T-helper 22 cell (primary cell): ENCODE data around the gene SORCS3.

Experiments used
- DNase-seq: peaks from one replicate; pipeline ENCODE4 v3.0.0-alpha.2; 2020; ENCODE audit warnings: low read depth

The SORCS3 gene

GRCh38 chr10:104778371-104778770, 137.3 kb downstream of the SORCS3 start:
- DNase-seq, result no peak

GRCh38 chr10:104779701-104780100, 138.6 kb downstream of the SORCS3 start:
- DNase-seq, result no peak

GRCh38 chr10:104780165-104780564, 139.1 kb downstream of the SORCS3 start:
- no peak for DNase-seq

GRCh38 chr10:104780946-104781595, 140.0 kb downstream of the SORCS3 start:
- no peak for DNase-seq

GRCh38 chr10:104784452-104784851, 143.4 kb downstream of the SORCS3 start:
- no peak for DNase-seq

GRCh38 chr10:104791471-104791870, 150.4 kb downstream of the SORCS3 start:
- DNase-seq, result no peak

- no peak for DNase-seq
Measured at GRCh38 chr10:104795411-104795810, 154.3 kb downstream of the SORCS3 start.

- DNase-seq, result no peak
Measured at GRCh38 chr10:104796823-104797222, 155.7 kb downstream of the SORCS3 start.

GRCh38 chr10:104802941-104803340, 161.9 kb downstream of the SORCS3 start:
- DNase-seq, result no peak

GRCh38 chr10:104804880-104805279, 163.8 kb downstream of the SORCS3 start:
- no peak for DNase-seq

- no peak for DNase-seq
Measured at GRCh38 chr10:104806801-104807200, 165.7 kb downstream of the SORCS3 start.

- no peak for DNase-seq
Measured at GRCh38 chr10:104807581-104808310, 166.7 kb downstream of the SORCS3 start.

- no peak for DNase-seq
Measured at GRCh38 chr10:104809288-104810090, 168.4 kb downstream of the SORCS3 start.

GRCh38 chr10:104811166-104811565, 170.1 kb downstream of the SORCS3 start:
- no peak for DNase-seq

GRCh38 chr10:104816501-104816900, 175.4 kb downstream of the SORCS3 start:
- no peak for DNase-seq

GRCh38 chr10:104819731-104820130, 178.6 kb downstream of the SORCS3 start:
- DNase-seq, result no peak

- DNase-seq, result no peak
Measured at GRCh38 chr10:104822088-104822487, 181.0 kb downstream of the SORCS3 start.

GRCh38 chr10:104824380-104825006, 183.4 kb downstream of the SORCS3 start:
- DNase-seq, result no peak

- no peak for DNase-seq
Measured at GRCh38 chr10:104831272-104831671, 190.2 kb downstream of the SORCS3 start.

- no peak for DNase-seq
Measured at GRCh38 chr10:104834580-104834979, 193.5 kb downstream of the SORCS3 start.

- DNase-seq, result no peak
Measured at GRCh38 chr10:104835422-104835821, 194.3 kb downstream of the SORCS3 start.

GRCh38 chr10:104842704-104843103, 201.6 kb downstream of the SORCS3 start:
- no peak for DNase-seq
